ENCODE measurements around the gene MAFF. TPM values are rescaled to one million over a fixed set of nuclear protein-coding genes. Genes with fewer than 3 reads are reported as not detected.

The MAFF gene
- total RNA-seq, 4 donors from 2014 or later, result 26.2 to 182 (median 54.3) TPM

GRCh38 chr22:38213990-38214301, 12.2 kb downstream of the MAFF start:
- no peak for TF ChIP-seq POLR2AphosphoS5 (IDR thresholded peaks at IDR 0.05)
- TF ChIP-seq, protein P1, sequence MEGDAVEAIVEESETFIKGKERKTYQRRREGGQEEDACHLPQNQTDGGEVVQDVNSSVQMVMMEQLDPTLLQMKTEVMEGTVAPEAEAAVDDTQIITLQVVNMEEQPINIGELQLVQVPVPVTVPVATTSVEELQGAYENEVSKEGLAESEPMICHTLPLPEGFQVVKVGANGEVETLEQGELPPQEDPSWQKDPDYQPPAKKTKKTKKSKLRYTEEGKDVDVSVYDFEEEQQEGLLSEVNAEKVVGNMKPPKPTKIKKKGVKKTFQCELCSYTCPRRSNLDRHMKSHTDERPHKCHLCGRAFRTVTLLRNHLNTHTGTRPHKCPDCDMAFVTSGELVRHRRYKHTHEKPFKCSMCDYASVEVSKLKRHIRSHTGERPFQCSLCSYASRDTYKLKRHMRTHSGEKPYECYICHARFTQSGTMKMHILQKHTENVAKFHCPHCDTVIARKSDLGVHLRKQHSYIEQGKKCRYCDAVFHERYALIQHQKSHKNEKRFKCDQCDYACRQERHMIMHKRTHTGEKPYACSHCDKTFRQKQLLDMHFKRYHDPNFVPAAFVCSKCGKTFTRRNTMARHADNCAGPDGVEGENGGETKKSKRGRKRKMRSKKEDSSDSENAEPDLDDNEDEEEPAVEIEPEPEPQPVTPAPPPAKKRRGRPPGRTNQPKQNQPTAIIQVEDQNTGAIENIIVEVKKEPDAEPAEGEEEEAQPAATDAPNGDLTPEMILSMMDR (IDR thresholded peaks at IDR 0.05), result no peak
- TF ChIP-seq POLR2A (IDR thresholded peaks at IDR 0.05; ENCODE audit: low read depth), result no peak
- no peak for TF ChIP-seq EP300 (IDR thresholded peaks at IDR 0.05)
- peaks cover 0 to 22% (median 12%) of the 10 kb centered on the region in 4 donors for H3K36me3 ChIP-seq
- WGBS, result 52% methylated on average over 8 of the region's 8 CpGs
- no peaks in the 10 kb centered on the region for H3K9me3 ChIP-seq
- DNase-seq (ENCODE audit: extremely low spot score), result no peak
- H3K4me1 ChIP-seq, result peaks cover 27 to 45% (median 36%) of the 10 kb centered on the region in 4 donors
- no peaks in the 10 kb centered on the region for H3K27me3 ChIP-seq
- intact Hi-C loops (cut with DNase I), result no loop called here
- peak overlapping the region in 3 of 4 donors; percentile 14 to 40 (median 33) for H3K4me3 ChIP-seq
- H3K27ac ChIP-seq (replicated peaks in 1 of 4), result peak overlapping the region in 3 of 4 donors; percentile 5 to 58 (median 12)

DNA sequence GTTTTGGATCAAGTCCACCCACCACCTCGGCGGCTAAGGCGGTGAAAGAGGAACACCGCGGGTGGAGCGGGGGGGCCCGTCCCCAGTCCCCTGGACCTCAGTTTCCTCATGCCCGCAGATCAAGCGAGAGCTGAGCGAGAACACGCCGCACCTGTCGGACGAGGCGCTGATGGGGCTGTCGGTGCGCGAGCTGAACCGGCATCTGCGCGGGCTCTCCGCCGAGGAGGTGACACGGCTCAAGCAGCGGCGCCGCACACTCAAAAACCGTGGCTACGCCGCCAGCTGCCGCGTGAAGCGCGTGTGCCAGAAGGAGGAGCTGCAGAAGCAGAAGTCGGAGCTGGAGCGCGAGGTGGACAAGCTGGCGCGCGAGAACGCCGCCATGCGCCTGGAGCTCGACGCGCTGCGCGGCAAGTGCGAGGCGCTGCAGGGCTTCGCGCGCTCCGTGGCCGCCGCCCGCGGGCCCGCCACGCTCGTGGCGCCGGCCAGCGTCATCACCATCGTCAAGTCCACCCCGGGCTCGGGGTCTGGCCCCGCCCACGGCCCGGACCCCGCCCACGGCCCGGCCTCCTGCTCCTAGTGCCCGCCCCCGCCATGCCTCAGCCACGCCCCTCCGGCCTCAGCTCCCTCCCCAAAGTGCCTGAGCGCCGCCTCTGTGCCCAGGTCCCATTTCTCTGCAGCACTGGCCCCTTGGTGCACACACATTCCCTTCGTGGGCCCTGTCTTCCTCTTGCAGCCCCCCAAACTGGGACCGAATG, 12.7 kb downstream of the MAFF start:
- 56% methylated on average over 67 of the region's 81 CpGs for WGBS
- Histone ChIP-seq H3K4me3 (peak overlapping the region; percentile 14 to 40 (median 36)), H3K9me3 (no peaks in the 10 kb centered on the region), H3K27ac (replicated peaks in 1 of 4) (peak overlapping the region; percentile 5 to 58 (median 30)), H3K27me3 (no peaks in the 10 kb centered on the region), H3K36me3 (peaks cover 0 to 22% (median 11%) of the 10 kb centered on the region in 4 donors), H3K4me1 (peaks cover 33 to 50% (median 41%) of the 10 kb centered on the region in 4 donors)
- intact Hi-C loops (cut with DNase I), result no loop called here
- no peak for DNase-seq (ENCODE audit: extremely low spot score)
- TF ChIP-seq POLR2AphosphoS5 (IDR thresholded peaks at IDR 0.05), result peak; percentile 34 to 48
- no peak for TF ChIP-seq POLR2A (IDR thresholded peaks at IDR 0.05; ENCODE audit: low read depth)
- TF ChIP-seq, protein P1 (IDR thresholded peaks at IDR 0.05), result peak; percentile 20 to 37 (median 24)

DNA sequence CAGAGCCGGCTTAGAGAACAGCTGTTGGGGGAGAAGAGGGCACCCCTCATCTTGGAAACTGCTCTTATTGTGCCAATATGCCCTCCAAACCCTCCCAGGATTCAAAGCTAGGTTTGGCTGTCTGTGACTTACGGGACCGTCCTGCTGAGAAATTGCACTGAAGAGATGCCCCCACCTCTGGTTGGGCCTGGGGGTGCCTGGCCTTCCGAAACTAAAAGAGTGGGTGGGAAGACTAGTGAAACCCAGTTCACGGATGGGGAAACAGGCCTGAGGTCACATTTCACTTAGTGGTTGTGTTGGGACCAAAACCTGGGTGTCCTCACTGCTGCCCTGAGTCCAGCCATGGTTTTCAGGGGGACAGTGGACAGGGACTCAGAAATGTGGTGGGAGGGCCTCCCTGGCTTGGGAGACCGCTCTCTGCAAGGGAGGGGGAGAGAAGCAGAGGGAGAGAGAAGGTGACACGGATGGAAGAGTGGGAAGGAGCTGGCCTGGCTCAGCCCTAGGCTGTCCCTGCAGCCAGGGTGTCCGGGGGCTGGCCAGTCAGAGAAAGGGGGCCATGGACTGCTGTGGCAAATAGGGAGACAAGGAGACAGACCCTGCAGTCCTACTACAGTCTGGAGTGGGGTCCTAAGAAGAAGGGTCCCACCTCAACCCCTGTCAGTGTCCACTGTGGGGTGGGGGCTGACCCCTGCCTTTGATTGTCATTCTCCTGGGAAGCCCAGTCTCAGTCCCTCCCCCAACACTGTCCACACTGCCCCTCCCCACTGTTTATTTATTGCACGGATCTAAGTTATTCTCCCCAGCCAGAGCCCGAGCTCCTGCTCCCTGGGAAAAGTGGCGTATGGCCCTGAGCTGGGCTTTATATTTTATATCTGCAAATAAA, 13.6 kb downstream of the MAFF start:
- DNase-seq (ENCODE audit: extremely low spot score), result no peak
- H3K36me3 ChIP-seq, result peaks cover 0 to 24% (median 12%) of the 10 kb centered on the region in 4 donors
- TF ChIP-seq POLR2AphosphoS5 (IDR thresholded peaks at IDR 0.05) (no peak), POLR2A (IDR thresholded peaks at IDR 0.05; ENCODE audit: low read depth) (no peak), EP300 (IDR thresholded peaks at IDR 0.05) (no peak)
- TF ChIP-seq, protein P1 (IDR thresholded peaks at IDR 0.05), result no peak
- H3K27me3 ChIP-seq, result no peaks in the 10 kb centered on the region
- H3K9me3 ChIP-seq, result no peaks in the 10 kb centered on the region
- intact Hi-C loops (cut with DNase I), result no loop called here
- WGBS, result 93% methylated on average over 11 of the region's 11 CpGs
- H3K4me1 ChIP-seq, result peaks cover 41 to 55% (median 47%) of the 10 kb centered on the region in 4 donors
- no peak overlapping the region for H3K4me3 ChIP-seq
- H3K27ac ChIP-seq (replicated peaks in 1 of 4), result peak overlapping the region in 2 of 4 donors; percentile 12 to 58

GRCh38 chr22:38218661-38219622, 17.1 kb downstream of the MAFF start:
- H3K27me3 ChIP-seq, result no peaks in the 10 kb centered on the region
- intact Hi-C loops (cut with DNase I), result no loop called here
- peaks cover 0 to 60% (median 45%) of the 10 kb centered on the region in 4 donors for H3K36me3 ChIP-seq
- TF ChIP-seq EP300 (IDR thresholded peaks at IDR 0.05), result no peak
- peak; percentile 78 to 90 for TF ChIP-seq POLR2AphosphoS5 (IDR thresholded peaks at IDR 0.05)
- no peak for TF ChIP-seq POLR2A (IDR thresholded peaks at IDR 0.05; ENCODE audit: low read depth)
- TF ChIP-seq, protein P1 (IDR thresholded peaks at IDR 0.05), result no peak
- H3K9me3 ChIP-seq, result no peaks in the 10 kb centered on the region
- no peak for DNase-seq (ENCODE audit: extremely low spot score)
- peak overlapping the region; percentile 83 to 90 (median 88) for H3K27ac ChIP-seq (replicated peaks in 1 of 4)
- WGBS, result 43% methylated on average over 20 of the region's 25 CpGs
- H3K4me1 ChIP-seq, result peaks cover 35 to 49% (median 43%) of the 10 kb centered on the region in 4 donors
- no peak overlapping the region for H3K4me3 ChIP-seq

Measured in esophagus muscularis mucosa (tissue), 4 donors.